NCI-H524 (cell line): Measurements from ENCODE around the gene CBY1.

ENCODE experiments used
- DNase-seq, 2 experiments: peaks; one replicate each; lab custom pipeline; 2025; lab: John Stamatoyannopoulos, UW

The CBY1 gene

DNA sequence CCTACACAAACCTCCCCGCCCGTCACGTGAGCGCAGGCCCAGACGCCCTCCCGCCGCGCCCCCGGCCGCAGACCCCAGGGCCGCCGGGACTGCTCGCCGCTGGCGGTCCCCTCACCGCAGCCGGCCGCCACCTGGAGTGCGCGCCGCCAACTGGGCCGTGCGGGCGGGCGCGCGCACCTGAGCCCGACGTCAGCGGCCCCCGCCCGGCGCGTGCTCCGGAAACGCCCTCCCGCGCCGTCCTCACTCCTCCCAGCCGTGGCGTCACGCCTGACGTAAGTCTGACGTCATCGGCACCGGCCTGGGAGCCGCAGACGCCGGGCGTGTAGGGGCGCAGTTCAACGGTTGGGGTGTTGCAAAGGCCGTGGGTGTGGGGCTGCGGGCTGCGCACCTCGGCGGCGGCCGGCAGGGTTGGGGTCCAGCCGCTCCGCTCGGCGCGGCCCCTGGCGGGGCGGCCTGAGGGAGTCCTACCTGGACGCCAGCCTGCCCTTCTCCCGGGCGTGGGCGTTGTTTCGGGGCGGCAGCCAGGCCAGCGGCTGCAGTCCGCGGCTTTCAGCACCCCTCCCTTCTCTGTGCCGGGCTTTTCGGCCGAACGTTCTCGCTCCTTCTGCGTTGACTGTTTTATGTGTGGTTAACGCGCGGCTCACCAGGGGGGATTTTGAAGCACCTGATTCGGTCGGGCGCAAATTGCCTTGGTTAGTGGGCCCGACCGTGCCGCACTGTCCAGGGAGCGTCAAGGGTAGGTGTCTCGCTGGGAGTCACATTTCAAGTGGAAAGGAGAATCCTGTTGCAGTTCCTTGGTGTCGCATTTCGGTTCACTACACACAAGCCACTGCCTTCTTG is 44.6 kb downstream of the CBY1 start, which contains the start of gene JOSD1:
JOSD1 (minus strand) TSS at position 155 of the 840 bp plus-strand sequence. CDS start 956 bp downstream, outside the sequence.
- DNase-seq = peak; percentile 69 to 92

DNA sequence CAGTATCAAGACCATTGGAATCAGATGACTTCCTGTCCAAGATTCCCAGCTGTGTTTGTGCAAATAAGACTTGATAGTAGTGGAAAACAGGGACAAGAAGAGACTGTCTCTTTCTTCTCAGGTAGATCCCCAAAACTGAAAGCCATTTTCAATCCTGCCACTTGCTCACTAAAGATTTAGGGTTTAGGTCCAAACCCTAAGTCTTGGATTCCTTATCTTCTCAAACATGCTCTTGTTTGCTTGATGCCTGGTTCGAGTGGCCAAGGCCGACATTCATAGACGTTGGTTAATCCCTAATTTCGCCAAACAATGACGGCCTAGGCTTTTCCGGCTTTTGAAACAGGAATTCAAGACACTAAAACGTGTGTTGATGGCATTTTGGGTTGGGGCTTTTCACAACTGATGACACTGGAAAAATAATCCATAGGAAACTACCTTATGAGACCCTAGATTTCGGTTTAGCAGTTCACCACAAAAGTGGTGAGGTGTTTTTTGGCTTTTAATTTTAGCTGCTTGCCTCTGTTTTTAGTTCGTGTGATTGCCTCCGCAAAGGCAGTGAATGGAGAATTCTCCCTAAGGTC is 48.3 kb downstream of the CBY1 start:
- peak in 1 of 2 experiments; percentile 35 for DNase-seq

DNA sequence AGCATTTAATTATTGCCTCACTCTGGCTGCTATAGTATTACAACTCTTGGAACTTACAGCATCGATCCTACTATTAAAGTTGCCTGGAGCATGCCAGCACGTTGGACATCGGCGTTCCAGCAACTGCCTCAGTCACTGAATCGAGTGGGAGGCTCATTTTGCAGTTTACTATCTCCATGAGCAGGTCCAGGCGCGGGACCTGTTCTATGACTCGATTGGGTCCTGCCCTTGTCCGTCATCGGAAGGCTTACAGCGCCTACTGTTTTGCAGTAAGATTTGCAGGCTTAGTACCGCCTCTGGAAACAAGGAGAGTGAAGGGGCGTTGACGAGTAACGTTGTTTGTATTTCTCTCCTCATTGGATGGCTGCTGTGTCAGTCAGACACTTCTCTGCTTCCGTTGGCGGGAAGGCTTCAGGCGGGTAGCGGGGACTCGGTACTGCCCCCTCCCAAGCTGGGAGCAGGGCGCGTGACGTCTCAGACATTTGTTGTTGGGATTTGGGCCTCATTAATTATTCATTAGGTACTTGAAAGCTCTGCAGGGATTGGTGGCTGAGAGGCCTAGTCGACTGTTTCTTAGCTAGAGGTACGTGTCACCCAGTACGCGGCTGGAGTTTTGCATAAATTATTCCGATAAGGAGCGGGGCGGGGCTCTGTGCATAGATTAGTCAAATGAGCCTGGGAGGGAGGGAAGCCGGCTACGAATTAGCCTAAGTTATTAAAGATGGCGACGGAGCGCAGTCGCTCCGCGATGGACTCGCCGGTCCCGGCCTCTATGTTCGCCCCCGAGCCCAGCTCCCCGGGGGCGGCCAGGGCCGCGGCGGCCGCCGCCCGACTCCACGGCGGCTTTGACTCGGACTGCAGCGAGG is 49.0 kb downstream of the CBY1 start, which contains the start of gene GTPBP1:
GTPBP1 (plus strand) TSS at position 710 of the 866 bp plus-strand sequence; CDS start at position 722, 12 bp downstream.
- DNase-seq = peak; percentile 100

DNA sequence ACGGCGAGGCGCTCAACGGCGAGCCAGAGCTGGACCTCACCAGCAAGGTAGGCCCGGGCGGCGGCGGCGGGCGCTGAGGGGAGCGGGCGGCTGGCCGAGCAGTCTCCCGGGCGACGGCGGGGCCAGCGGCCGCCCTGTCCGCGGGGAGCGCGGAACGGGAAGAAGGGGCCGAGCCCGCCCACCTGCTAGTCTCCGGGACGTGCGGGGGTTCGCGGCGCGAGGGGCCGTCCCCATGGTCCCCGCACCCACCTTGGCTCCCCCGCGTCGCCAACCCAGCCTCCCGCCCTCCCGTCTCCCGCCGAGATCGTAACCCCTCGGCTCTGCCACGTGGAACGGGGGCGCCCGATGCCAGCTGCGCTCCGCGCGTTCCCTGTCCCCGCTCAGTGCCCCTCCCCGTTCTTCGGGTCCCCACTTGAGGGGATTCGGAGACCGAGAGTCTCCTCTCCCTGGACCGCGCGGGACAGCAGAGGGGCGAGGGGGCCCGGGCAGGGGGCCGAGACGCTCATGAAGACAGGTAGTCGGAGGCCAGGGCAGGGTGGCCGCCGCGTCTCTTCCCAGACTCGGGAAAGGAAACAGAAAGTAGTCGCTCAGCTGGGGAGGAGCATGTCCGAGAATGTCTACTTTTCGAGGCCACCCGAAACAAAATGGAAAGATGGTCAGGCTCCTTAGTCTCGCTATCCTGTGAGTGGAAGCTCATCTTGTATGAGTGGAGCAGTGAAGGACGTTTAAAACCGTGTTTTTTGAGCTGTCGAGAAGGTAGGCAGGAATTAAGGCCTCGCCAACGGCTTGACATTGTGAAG is 49.9 kb downstream of the CBY1 start:
- peak in 1 of 2 experiments; percentile 49 for DNase-seq

DNA sequence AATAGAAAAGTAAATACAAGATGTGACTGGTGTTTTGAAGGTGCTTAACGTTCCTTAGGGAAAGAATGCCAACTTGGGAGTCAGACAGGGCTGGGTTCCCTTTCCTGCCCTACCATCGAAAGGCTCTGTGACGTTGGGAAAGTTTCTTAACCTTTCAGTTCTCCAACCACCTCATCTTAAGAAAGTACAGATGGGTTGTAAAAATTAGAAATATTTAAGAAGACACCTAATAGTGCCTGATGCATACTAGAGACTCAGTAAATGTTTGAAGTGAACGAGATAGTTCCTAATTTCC is 50.4 kb downstream of the CBY1 start:
- DNase-seq = no peak

DNA sequence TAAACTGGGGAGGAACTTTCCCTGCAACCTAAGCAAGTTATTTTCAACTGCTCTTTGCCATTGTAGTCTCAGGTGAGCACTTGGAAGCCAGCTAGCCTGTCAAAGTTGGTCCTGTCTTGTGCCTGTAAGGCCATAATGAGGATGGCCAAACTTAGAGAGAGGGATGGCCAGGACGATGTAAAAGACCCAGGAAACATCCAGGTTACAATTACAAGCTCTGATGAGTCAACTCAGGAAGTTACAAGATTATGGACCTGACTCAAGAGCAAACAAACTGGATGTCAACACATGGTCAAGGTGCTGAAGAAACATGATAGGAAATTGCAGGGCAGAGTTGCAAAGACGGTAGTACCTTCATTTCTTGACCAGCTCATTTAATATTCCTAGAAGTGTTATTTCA is 50.9 kb downstream of the CBY1 start:
- DNase-seq = no peak

DNA sequence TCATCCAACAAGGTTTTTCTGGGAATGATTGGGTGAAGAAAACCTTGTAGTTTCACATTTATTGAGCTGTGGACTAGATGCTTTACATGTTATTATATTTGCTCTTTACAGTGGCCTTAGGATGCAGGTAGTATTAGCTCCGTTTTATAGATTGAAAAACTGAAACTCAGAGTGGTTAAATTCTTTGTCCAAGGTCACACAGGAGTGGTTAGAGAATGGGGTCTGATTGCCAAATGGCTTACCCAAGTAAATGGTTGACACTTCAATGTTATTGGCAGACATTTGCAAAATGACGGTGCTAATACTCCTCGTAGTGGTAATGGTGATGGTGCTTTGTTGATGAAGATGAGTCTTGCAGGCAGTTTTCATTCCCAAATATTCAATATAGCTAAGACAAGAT is 51.5 kb downstream of the CBY1 start:
- no peak for DNase-seq

DNA sequence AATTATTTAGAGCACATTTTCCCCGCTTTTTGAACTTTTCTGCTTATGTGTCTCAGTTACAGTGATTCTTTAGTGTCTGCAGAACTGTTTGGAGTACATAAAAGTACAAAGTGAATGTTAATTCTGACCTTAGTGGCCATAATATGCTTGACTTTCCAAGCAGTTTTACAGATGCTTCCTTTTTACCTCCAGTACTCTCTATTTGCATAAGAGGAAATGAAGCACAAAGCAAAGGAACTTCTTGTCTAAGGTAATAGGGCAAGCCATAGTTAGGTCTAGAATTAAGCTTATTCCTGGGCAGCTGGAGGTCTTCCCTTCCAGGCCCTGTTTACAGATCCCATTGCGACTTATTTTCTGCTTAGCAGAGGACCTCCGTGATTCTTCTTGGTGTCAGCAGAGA is 52.9 kb downstream of the CBY1 start:
- DNase-seq = no peak

DNA sequence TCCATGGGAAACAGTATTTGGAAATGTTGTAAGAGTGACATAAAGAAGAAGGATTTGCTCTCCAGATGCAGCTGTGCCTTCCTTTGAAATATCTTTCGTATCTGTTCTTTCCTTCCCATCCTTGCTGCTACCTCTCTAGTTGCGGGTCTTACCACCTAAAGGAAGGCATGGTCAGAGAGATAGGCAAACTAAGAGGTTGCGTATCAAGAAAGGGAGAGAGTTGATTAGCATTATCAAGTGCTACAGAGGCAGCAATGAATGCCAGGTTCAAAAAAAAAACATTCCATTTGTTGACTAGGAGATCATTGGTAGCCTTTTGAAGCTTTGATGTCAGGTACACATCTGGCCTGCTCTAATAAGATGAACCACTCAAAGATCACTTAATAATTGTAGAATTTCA is 53.9 kb downstream of the CBY1 start:
- DNase-seq = no peak

DNA sequence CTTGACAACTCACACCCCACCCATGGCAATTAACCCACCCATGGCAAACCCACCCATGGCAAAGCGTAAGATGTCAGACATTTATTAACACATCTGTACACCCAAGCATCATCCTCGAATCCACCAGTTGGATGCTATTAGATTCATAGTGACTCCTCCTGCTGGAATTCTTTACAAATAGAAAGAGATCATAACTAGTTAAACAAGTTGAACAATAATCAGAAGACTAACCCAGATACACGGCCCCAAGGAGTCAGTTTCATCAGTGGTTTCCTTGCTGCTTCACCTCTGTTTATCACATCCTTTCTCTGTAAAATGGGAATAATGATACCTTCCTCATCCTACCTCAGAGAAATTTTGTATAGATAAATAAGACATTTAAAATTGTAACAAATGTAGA is 54.4 kb downstream of the CBY1 start:
- no peak for DNase-seq

DNA sequence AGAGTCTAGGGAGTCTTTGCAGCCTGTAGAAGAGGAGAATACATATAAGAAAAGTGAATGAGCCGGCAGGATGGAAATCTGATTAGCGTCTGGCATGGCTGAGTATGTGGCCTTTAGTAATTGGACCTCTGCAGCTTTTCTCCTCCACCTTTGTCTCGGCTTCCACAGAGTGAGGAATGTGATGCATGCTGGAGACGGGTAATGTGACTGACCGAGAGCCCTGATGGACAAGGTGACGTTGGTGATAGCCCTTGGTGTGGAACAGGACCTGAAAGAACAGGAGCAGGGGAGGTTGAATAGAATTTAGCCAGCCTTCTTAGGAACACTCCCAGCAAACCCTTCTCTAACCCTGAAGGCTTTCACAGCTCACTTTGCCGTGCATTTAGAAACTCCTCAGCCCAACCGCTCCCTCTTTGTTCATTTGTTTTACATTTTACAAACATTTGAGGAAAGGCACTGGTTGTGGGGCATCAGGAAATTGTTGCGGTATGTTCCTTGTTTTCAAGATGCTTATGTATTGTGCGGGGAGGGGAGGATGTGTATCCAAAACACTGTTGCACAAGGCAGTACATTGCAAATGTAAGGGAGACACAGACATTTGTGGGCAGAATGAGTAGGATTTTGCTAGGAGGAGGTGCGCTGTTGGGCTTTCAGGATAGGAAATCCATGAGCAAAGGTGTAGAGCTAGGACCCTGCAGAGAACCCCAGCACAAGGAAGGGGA is 56.2 kb downstream of the CBY1 start:
- no peak for DNase-seq

DNA sequence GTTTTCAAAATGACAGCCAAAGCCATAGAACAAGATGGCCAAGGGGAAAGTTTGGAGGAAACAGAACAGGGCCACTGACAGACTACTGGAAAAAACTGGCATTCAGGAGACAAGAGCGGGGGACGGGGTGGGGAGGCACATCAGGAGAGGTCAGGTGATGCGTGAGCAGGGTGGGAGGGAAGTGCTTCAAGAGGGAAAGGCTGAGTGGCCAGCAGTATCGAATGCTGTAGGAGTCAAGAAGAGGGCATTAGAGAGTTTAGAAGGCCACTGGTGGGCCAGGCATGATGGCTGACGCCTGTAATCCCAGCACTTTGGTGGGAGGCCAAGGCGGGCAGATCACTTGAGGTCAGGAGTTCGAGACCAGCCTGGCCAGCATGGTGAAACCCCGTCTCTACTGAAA is 57.5 kb downstream of the CBY1 start:
- no peak for DNase-seq

DNA sequence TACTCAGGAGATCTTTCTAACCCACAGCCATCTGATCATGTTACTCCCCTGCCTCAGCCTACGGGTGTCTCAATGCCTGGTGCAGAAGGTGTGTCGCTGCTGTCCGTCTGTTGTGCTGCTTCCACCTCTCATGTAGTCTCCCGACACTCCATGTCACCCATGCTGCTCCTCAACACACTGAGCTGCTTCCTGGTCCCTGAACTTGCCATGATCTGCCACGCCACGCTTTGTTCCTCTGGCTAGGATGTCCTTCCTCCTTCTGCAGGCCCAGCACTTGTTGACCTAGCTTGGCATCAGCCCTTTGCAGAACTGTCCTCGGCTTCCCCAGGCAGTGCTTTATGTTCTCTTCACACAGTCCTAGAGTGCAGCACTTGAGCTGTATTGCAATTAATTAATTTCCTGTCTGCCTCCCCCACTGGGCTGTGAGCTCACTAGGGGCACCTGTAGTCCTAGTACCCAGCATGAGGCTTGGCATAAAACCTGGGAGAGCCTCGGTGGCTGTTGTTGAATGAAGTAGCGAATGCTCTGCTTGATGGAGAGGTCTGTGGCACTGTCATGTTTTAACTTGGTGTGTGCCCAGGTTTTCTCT is 58.8 kb downstream of the CBY1 start:
- DNase-seq = no peak

DNA sequence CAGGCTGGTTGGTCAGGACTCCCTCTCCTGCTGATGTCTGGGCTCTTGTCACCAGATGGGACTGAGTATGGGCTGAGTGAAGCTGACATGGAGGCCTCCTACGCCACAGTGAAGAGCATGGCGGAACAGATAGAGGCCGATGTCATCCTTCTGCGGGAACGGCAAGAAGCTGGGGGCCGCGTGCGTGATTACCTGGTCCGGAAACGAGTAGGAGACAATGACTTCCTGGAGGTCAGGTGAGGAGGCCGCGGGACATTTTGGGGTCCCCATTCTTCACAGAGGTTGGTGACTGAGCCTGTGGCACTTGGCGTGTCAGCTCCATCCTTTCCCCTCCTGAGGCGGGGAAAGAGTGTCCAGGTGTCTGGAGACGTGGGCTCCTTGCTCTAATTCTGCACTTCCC is 59.4 kb downstream of the CBY1 start:
- no peak for DNase-seq

DNA sequence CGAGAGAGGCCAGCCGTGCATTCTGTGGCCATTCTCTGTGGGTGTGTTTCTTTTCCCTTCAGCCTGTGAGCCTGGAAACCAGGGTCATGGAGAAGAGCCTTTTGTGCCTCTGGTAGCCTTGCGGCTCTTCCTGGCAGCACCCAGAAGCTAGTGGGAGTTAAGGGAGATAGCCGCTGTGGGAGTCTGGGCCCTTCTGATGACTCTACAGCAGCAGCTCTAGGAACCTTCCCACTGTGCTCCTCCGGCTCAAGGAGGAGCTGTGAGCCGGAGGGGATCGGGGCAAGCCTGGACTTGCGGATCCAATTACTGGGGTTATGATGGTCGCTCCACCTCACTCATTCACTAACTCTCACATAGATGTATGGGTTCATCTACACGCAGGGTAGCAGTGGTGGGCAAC is 59.8 kb downstream of the CBY1 start:
- no peak for DNase-seq

DNA sequence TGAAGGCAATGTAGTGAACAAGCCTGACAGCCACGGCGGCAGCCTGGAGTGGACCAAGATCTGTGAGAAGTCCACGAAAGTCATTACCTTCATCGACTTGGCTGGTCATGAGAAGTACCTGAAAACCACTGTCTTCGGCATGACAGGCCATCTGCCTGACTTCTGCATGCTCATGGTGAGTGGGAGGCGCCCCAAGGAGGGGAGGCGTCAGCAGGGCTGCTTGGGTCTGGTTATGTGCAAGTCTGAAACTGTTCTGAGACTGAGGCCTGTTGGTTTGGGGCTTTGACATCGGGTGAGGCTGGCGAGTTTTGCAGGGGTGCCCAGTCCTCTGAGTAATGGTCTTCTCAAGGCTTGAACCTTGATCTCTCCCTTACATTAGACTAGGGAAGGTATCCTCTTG is 60.4 kb downstream of the CBY1 start:
- no peak for DNase-seq

DNA sequence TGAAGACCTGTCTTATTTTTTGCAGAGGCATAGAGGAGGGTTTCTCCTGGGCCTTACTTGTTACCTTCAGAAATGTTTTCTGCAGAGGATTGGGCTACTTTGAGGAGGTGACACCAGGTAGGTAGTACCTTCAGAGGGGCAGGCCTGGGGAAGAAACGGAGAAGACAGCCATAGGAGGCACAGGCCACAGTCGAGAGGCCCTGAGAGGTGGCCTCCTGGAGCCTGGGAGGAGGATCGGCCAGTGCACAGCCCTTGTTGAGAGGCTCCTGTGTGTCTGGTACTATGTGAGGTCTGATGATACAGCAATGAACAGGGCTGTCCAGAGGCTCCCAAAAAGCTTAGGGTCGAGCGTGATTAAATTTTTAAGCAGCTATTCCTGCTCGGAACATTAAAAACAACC is 60.8 kb downstream of the CBY1 start:
- no peak for DNase-seq

DNA sequence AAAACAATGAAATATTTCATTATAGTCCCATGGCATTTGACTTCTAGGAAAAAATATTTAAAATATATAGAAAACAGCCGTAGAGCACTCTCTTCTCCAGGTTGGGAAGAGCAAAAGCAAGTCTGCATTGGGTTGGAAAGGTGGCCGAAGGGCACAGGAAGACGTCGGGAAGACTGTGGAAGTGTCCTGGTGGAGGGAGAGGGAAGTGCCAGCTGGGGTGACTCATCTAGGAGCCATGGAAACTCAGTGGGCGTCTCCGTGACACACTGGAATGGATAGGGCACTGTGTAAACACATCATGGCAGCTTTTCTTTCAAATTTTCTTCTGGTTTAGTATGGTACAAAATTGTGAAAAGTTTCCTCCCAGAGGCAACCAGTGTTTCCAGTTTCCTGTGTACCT is 62.0 kb downstream of the CBY1 start:
- peak in 1 of 2 experiments; percentile 34 for DNase-seq

DNA sequence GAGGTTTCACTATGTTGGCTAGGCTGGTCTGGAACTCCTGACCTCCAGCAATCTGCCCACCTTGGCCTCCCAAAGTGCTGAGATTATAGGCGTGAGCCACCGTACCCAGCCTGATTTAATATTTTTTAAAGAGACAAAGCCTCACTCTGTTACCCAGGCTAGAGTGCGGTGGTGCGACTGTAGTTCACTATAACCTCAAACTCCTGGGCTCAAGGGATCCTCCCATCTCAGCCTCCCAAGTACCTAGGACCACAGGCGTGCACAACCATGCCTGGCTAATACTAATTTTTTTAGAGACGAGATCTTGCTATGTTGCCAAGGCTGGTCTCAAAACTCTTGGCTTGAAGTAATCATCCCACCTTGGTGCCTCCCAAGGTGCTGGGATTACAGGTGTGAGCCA is 62.8 kb downstream of the CBY1 start:
- no peak for DNase-seq

DNA sequence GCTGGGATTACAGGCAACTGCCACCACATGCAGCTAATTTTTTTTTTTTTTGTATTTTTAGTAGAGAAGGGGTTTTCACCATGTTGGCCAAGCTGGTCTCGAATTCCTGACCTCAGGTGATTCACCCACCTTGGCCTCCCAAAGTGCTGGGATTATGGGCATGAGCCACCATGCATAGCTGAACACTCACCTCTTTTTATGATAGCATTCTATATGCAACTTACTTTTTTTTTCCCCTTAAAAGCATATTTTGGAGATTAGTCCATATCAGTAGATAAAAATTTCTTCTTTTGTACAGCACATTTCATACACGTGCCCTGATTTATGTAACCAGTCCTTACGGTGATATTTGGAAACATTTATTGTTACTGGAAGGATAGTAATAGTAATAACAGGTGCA is 63.9 kb downstream of the CBY1 start:
- no peak for DNase-seq

DNA sequence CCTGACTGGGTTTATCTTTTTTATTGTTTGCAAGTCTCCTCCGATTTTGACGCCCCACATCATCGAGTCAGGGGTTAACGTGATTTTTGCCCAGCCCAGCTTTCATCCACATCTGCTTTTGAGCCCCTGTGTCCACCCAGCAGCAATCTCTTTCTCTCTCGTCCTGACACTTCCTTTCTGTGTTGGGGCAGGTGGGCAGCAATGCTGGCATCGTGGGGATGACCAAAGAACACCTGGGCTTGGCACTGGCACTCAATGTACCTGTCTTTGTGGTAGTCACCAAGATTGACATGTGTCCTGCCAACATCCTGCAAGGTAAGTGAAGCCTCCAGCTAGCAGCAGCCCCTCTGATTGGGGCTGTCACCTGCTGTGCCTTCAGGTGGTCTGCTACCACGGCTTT is 65.1 kb downstream of the CBY1 start:
- DNase-seq = no peak
